Prostate gland (tissue), 2 donors: ENCODE measurements around the gene NTN5.

ENCODE experiments used
- CTCF ChIP-seq, 4 experiments: fragments of 200-600 bp in 2 of 4; fragments of 450-650 bp in 2 of 4; sonication (generic) in 2 of 4; IDR thresholded peaks; 1 replicate in 3 of 4; 2 replicates in 1 of 4; pipeline ENCODE4 v1.5.1; 2016 to 2019; ENCODE audit warnings: antibody characterized with exemption in 4 of 4, mild to moderate bottlenecking in 2 of 4, moderate library complexity in 2 of 4
- POLR2A ChIP-seq: fragments of 450-650 bp; IDR thresholded peaks from one replicate; pipeline ENCODE4 v1.6.1; 2016; ENCODE audit warnings: antibody characterized with exemption, mild to moderate bottlenecking
- POLR2AphosphoS5 ChIP-seq: sonication (generic); formaldehyde crosslinking; IDR thresholded peaks from one replicate; pipeline ENCODE4 v1.6.1; 2017; ENCODE audit warnings: antibody characterized with exemption

- TF ChIP-seq CTCF (IDR thresholded peaks at IDR 0.05) (no peak), POLR2A (no peak), POLR2AphosphoS5 (peak; percentile 31)
Observed at GRCh38 chr19:48630296-48631063, 42.3 kb downstream of the NTN5 start.
